ENCODE data around the gene ARHGEF25.
A peak's percentile ranks its signal among the peaks of the same experiment; 100 is the strongest.
"Not testable (repeated sequence)": the region's sequence is repeated elsewhere in the genome, so short reads cannot be mapped to it uniquely, and the experiment has no call there.

The ARHGEF25 gene

GRCh38 chr12:57611108-57611826 is at the start of gene ARHGEF25:
Gene ARHGEF25 (plus strand): TSS chr12:57611435. CDS start chr12:57611895, 460 bp downstream.
- DNase-seq: peak; percentile 42

GRCh38 chr12:57563358-57563757 is 47.9 kb upstream of the ARHGEF25 start:
- no peak for DNase-seq

- DNase-seq: no peak
Observed at GRCh38 chr12:57564178-57564740, 47.0 kb upstream of the ARHGEF25 start.

GRCh38 chr12:57568838-57569237 is 42.4 kb upstream of the ARHGEF25 start:
- DNase-seq: no peak

- no peak for DNase-seq
Observed at GRCh38 chr12:57569858-57570257, 41.4 kb upstream of the ARHGEF25 start.

- not testable (repeated sequence) for DNase-seq
Observed at GRCh38 chr12:57570438-57570837, 40.8 kb upstream of the ARHGEF25 start.

GRCh38 chr12:57571926-57572762 is 39.1 kb upstream of the ARHGEF25 start:
- DNase-seq: no peak

- no peak for DNase-seq
Observed at GRCh38 chr12:57574795-57575194, 36.4 kb upstream of the ARHGEF25 start.

GRCh38 chr12:57575771-57576612 is 35.2 kb upstream of the ARHGEF25 start:
- DNase-seq: no peak

- no peak for DNase-seq
Observed at GRCh38 chr12:57576613-57577160, 34.5 kb upstream of the ARHGEF25 start.

GRCh38 chr12:57577981-57578758 is 33.1 kb upstream of the ARHGEF25 start:
- DNase-seq: no peak

GRCh38 chr12:57579011-57579410 is 32.2 kb upstream of the ARHGEF25 start:
- no peak for DNase-seq

- DNase-seq: no peak
Observed at GRCh38 chr12:57579677-57580465, 31.4 kb upstream of the ARHGEF25 start.

GRCh38 chr12:57580466-57580795 is 30.8 kb upstream of the ARHGEF25 start:
- DNase-seq: no peak

- no peak for DNase-seq
Observed at GRCh38 chr12:57581802-57582201, 29.4 kb upstream of the ARHGEF25 start.

- DNase-seq: no peak
Observed at GRCh38 chr12:57582440-57582839, 28.8 kb upstream of the ARHGEF25 start.

- peak; percentile 50 for DNase-seq
Observed at GRCh38 chr12:57583008-57583831, 28.0 kb upstream of the ARHGEF25 start.

- no peak for DNase-seq
Observed at GRCh38 chr12:57584050-57584449, 27.2 kb upstream of the ARHGEF25 start.

GRCh38 chr12:57584690-57585089 is 26.5 kb upstream of the ARHGEF25 start:
- DNase-seq: no peak

GRCh38 chr12:57585156-57585555 is 26.1 kb upstream of the ARHGEF25 start:
- no peak for DNase-seq
